ENCODE measurements around the gene LRRC2. TPM values are rescaled to one million over a fixed set of nuclear protein-coding genes. Genes with fewer than 3 reads are reported as not detected.

Gene LRRC2
- total and polyA plus RNA-seq, 2 of the 13 experiments (the other 11 are each of a cell fraction or from before 2014, with no cell fraction given): 0.27 to 0.58 TPM

DNA sequence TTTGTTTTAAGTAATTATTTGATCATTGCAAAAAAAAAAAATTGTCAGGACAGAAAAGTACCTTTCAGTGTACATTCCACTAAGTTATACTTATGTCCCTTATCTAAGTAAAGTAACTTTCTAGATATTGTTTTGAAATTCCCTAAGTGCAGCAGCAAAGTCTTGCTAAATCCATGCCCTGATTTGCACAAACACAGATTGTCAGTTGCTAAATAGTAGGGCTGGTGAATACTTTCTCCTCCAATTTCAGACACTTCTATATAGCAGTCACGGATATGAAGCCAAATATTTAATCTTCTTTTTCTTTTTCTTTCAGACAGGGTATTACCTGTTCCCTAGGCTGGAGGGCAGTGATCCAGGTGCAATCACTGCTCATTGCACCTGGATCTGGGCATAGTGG lies 12.9 kb downstream of the LRRC2 start:
- TF ChIP-seq, protein P1, sequence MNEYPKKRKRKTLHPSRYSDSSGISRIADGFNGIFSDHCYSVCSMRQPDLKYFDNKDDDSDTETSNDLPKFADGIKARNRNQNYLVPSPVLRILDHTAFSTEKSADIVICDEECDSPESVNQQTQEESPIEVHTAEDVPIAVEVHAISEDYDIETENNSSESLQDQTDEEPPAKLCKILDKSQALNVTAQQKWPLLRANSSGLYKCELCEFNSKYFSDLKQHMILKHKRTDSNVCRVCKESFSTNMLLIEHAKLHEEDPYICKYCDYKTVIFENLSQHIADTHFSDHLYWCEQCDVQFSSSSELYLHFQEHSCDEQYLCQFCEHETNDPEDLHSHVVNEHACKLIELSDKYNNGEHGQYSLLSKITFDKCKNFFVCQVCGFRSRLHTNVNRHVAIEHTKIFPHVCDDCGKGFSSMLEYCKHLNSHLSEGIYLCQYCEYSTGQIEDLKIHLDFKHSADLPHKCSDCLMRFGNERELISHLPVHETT (CRISPR knock-in tag; conservative IDR thresholded peaks at IDR 0.05): no peak
- Histone ChIP-seq H3K27ac (ENCODE audit: extremely low read length, insufficient read depth, low read length) (no peak overlapping the region), H3K27me3 (ENCODE audit: control insufficient read depth in 1 of 2, insufficient read depth in 2 of 2, low read length in 2 of 2) (no peaks in the 10 kb centered on the region; a peak in 1 of 5 replicates), H2AFZ (ENCODE audit: low read length) (no peak overlapping the region), H3K4me1 (ENCODE audit: insufficient read depth, low read length) (peaks cover 5% of the 10 kb centered on the region), H3K79me2 (ENCODE audit: insufficient read depth, low read length) (no peaks in the 10 kb centered on the region), H3K4me2 (ENCODE audit: low read depth, low read length) (no peak overlapping the region), H3K36me3 (replicated peaks in 1 of 2; ENCODE audit: control insufficient read depth in 1 of 2, insufficient read depth in 2 of 2, low read length in 2 of 2) (no peaks in the 10 kb centered on the region), H3K9me3 (ENCODE audit: low read length) (no peaks in the 10 kb centered on the region), H4K20me1 (ENCODE audit: insufficient read depth, low read length) (no peaks in the 10 kb centered on the region), H3K9ac (ENCODE audit: insufficient read depth, low read depth, low read length) (no peak overlapping the region), H3K4me3 (replicated peaks in 1 of 3; ENCODE audit: insufficient read depth in 1 of 3, low read depth in 2 of 3, low read length in 3 of 3) (no peak overlapping the region)
- ATAC-seq (no peak), FAIRE-seq (no peak), DNase-seq (ENCODE audit: low spot score) (no peak)
- in situ Hi-C loops (cut with HindIII; ENCODE audit: extremely low pct_ligation_motif_present, low pct_unique_long_range_greater_than_20kb) (no loop called here), intact Hi-C loops (cut with micrococcal nuclease; ENCODE audit: unreplicated experiment) (no loop called here)
- POLR2A ChIA-PET: no interaction called here
- 0% methylated on average over 1 of the region's 1 CpG for WGBS (ENCODE audit: low lambda C conversion rate)
- CTCF ChIA-PET (ENCODE audit: low intra/inter-chr PET ratio, low total read pairs): no interaction called here
- BruUV-seq (replicated peaks): no TSS peak

DNA sequence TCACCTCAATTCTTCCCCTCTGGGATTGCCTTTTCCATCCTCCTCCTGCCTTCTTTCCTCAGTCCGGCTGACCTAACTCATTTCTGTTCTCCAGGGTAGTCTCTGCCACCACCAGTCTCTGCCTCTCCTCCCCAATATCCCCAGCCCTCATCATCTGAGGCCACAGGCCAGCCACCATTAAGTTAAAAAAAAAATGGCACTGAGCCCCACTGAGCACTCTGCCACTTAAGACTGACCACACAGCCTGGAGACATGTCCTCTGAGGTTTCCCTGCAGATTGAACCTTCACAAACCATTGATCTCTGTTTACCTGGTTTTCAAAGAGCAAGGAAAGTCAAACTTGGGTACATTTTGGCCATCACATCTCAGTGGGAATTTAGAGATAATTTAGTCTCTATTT lies 13.6 kb downstream of the LRRC2 start:
- BruUV-seq (replicated peaks): no TSS peak
- no peaks in the 10 kb centered on the region for H3K9me3 ChIP-seq (ENCODE audit: low read length)
- no peak overlapping the region for H3K4me2 ChIP-seq (ENCODE audit: low read depth, low read length)
- WGBS (ENCODE audit: low lambda C conversion rate): 76% methylated on average over 1 of the region's 1 CpG
- intact Hi-C loops (cut with micrococcal nuclease; ENCODE audit: unreplicated experiment) (no loop called here), in situ Hi-C loops (cut with HindIII; ENCODE audit: extremely low pct_ligation_motif_present, low pct_unique_long_range_greater_than_20kb) (no loop called here)
- no peaks in the 10 kb centered on the region for H3K79me2 ChIP-seq (ENCODE audit: insufficient read depth, low read length)
- H3K27me3 ChIP-seq (ENCODE audit: control insufficient read depth in 1 of 2, insufficient read depth in 2 of 2, low read length in 2 of 2): no peaks in the 10 kb centered on the region; a peak in 1 of 5 replicates
- H3K4me1 ChIP-seq (ENCODE audit: insufficient read depth, low read length): no peaks in the 10 kb centered on the region
- H3K36me3 ChIP-seq (replicated peaks in 1 of 2; ENCODE audit: control insufficient read depth in 1 of 2, insufficient read depth in 2 of 2, low read length in 2 of 2): no peaks in the 10 kb centered on the region
- CTCF ChIA-PET (ENCODE audit: low intra/inter-chr PET ratio, low total read pairs): no interaction called here
- ATAC-seq (no peak), DNase-seq (ENCODE audit: low spot score) (no peak), FAIRE-seq (no peak)
- H3K27ac ChIP-seq (ENCODE audit: extremely low read length, insufficient read depth, low read length): no peak overlapping the region
- no peak overlapping the region for H2AFZ ChIP-seq (ENCODE audit: low read length)
- no peaks in the 10 kb centered on the region for H4K20me1 ChIP-seq (ENCODE audit: insufficient read depth, low read length)
- POLR2A ChIA-PET: no interaction called here
- H3K4me3 ChIP-seq (replicated peaks in 1 of 3; ENCODE audit: insufficient read depth in 1 of 3, low read depth in 2 of 3, low read length in 3 of 3): no peak overlapping the region
- H3K9ac ChIP-seq (ENCODE audit: insufficient read depth, low read depth, low read length): no peak overlapping the region
- no peak for TF ChIP-seq SP2 (CRISPR knock-in tag; IDR thresholded peaks at IDR 0.05)
- TF ChIP-seq HNRNPUL1 (IDR thresholded peaks at IDR 0.05; ENCODE audit: low read depth, low read length): no peak
- TF ChIP-seq ZNF766 (CRISPR knock-in tag; IDR thresholded peaks at IDR 0.05; ENCODE audit: borderline replicate concordance): no peak
- TF ChIP-seq ZNF562 (CRISPR knock-in tag; IDR thresholded peaks at IDR 0.05; ENCODE audit: borderline replicate concordance): no peak
- TF ChIP-seq, protein P2, sequence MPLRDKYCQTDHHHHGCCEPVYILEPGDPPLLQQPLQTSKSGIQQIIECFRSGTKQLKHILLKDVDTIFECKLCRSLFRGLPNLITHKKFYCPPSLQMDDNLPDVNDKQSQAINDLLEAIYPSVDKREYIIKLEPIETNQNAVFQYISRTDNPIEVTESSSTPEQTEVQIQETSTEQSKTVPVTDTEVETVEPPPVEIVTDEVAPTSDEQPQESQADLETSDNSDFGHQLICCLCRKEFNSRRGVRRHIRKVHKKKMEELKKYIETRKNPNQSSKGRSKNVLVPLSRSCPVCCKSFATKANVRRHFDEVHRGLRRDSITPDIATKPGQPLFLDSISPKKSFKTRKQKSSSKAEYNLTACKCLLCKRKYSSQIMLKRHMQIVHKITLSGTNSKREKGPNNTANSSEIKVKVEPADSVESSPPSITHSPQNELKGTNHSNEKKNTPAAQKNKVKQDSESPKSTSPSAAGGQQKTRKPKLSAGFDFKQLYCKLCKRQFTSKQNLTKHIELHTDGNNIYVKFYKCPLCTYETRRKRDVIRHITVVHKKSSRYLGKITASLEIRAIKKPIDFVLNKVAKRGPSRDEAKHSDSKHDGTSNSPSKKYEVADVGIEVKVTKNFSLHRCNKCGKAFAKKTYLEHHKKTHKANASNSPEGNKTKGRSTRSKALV (CRISPR knock-in tag; IDR thresholded peaks at IDR 0.05): no peak
- no peak for TF ChIP-seq ZNF564 (CRISPR knock-in tag; IDR thresholded peaks at IDR 0.05)
- no peak for TF ChIP-seq ZSCAN29 (CRISPR knock-in tag; conservative IDR thresholded peaks at IDR 0.05)
- TF ChIP-seq, protein P3, sequence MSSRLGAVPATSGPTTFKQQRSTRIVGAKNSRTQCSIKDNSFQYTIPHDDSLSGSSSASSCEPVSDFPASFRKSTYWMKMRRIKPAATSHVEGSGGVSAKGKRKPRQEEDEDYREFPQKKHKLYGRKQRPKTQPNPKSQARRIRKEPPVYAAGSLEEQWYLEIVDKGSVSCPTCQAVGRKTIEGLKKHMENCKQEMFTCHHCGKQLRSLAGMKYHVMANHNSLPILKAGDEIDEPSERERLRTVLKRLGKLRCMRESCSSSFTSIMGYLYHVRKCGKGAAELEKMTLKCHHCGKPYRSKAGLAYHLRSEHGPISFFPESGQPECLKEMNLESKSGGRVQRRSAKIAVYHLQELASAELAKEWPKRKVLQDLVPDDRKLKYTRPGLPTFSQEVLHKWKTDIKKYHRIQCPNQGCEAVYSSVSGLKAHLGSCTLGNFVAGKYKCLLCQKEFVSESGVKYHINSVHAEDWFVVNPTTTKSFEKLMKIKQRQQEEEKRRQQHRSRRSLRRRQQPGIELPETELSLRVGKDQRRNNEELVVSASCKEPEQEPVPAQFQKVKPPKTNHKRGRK (CRISPR knock-in tag; IDR thresholded peaks at IDR 0.05): no peak
- no peak for TF ChIP-seq ZNF484 (CRISPR knock-in tag; IDR thresholded peaks at IDR 0.05; ENCODE audit: borderline replicate concordance, low read depth)
- no peak for TF ChIP-seq GTF3A (CRISPR knock-in tag; conservative IDR thresholded peaks at IDR 0.05)

Measured in HepG2 (cell line).